WTC11 (cell line): Measurements from ENCODE around the gene ATP12A. TPM values are rescaled to one million over a fixed set of nuclear protein-coding genes. Genes with fewer than 3 reads are reported as not detected.

Experiments used
- ATAC-seq: fragments of 200-7000 bp; cut with Tn5 transposase; 2 replicates; pipeline ENCODE4 v1.10.0; 2021; ENCODE audit warnings: mild to moderate bottlenecking, moderate library complexity
- CTCF ChIA-PET: fragments of 300-600 bp; sonication (Branson Sonifier 250); formaldehyde crosslinking; loops from one replicate; lab custom pipeline; 2021; ENCODE audit warnings: antibody characterized with exemption; lab: Charles Lee
- POLR2A ChIA-PET: fragments of 350-600 bp; sonication (Branson Sonifier 250); formaldehyde crosslinking; loops from one replicate; lab custom pipeline; 2021; ENCODE audit warnings: antibody characterized with exemption; lab: Charles Lee
- DNase-seq: peaks from one replicate; pipeline ENCODE4 v3.0.0; 2021; ENCODE audit warnings: low spot score
- H3K27ac Mint-ChIP-seq: 2 replicates; pipeline ENCODE4 v1.8.0; 2021; ENCODE audit warnings: mixed read lengths
- H3K27me3 Mint-ChIP-seq: 2 replicates; pipeline ENCODE4 v1.8.0; 2021; ENCODE audit warnings: low read depth, mild to moderate bottlenecking, moderate library complexity, mixed read lengths
- H3K36me3 Mint-ChIP-seq: 2 replicates; pipeline ENCODE4 v1.8.0; 2021; ENCODE audit warnings: mixed read lengths
- H3K4me1 Mint-ChIP-seq: 2 replicates; pipeline ENCODE4 v1.8.0; 2022; ENCODE audit warnings: mixed read lengths
- H3K4me3 Mint-ChIP-seq: 2 replicates; pipeline ENCODE4 v1.8.0; 2021; ENCODE audit warnings: mild to moderate bottlenecking, moderate library complexity, mixed read lengths
- H3K9me3 Mint-ChIP-seq: 2 replicates; pipeline ENCODE4 v1.8.0; 2021; ENCODE audit warnings: mixed read lengths
- CREB1 ChIP-seq: sonication (generic); formaldehyde crosslinking; IDR thresholded peaks from 2 replicates; pipeline ENCODE4 v1.8.0; 2023; ENCODE audit warnings: mild to moderate bottlenecking, missing genetic modification reagents
- E2F1 ChIP-seq: sonication (generic); formaldehyde crosslinking; IDR thresholded peaks from 2 replicates; pipeline ENCODE4 v1.8.0; 2022; ENCODE audit warnings: mild to moderate bottlenecking, missing genetic modification reagents
- GRHL2 ChIP-seq: fragments of 250-450 bp; sonication (Bioruptor Pico); IDR thresholded peaks from 2 replicates; pipeline ENCODE4 v1.8.0; 2022; ENCODE audit warnings: mild to moderate bottlenecking, moderate library complexity; ENCODE audit not compliant: insufficient replicate concordance, severe bottlenecking
- GTF2I ChIP-seq: fragments of 250-450 bp; sonication (Bioruptor Pico); conservative IDR thresholded peaks from 2 replicates; pipeline ENCODE4 v1.4.0; 2021; ENCODE audit warnings: mild to moderate bottlenecking
- JUN ChIP-seq: sonication (generic); formaldehyde crosslinking; IDR thresholded peaks from 2 replicates; pipeline ENCODE4 v1.8.0; 2023; ENCODE audit warnings: mild to moderate bottlenecking, missing genetic modification reagents
- MXD4 ChIP-seq: fragments of 250-450 bp; sonication (Bioruptor Pico); IDR thresholded peaks from 2 replicates; pipeline ENCODE4 v1.8.0; 2021; ENCODE audit warnings: mild to moderate bottlenecking, moderate library complexity, borderline replicate concordance
- PRRX2 ChIP-seq: fragments of 250-450 bp; sonication (Bioruptor Pico); IDR thresholded peaks from 2 replicates; pipeline ENCODE4 v1.8.0; 2021; ENCODE audit warnings: mild to moderate bottlenecking
- ZBTB43 ChIP-seq: sonication (generic); formaldehyde crosslinking; IDR thresholded peaks from 2 replicates; pipeline ENCODE4 v1.8.1; 2023; ENCODE audit warnings: mild to moderate bottlenecking, missing genetic modification reagents
- ZMAT4 ChIP-seq: fragments of 250-450 bp; sonication (Bioruptor Pico); IDR thresholded peaks from 2 replicates; pipeline ENCODE4 v1.9.0; 2021; ENCODE audit warnings: mild to moderate bottlenecking
- ZNF317 ChIP-seq: sonication (generic); formaldehyde crosslinking; IDR thresholded peaks from 2 replicates; pipeline ENCODE4 v1.8.1; 2023; ENCODE audit warnings: low read depth, mild to moderate bottlenecking, moderate library complexity, missing genetic modification reagents, borderline replicate concordance
- ZNF396 ChIP-seq: fragments of 250-450 bp; sonication (Bioruptor Pico); IDR thresholded peaks from 2 replicates; pipeline ENCODE4 v1.8.0; 2021; ENCODE audit warnings: mild to moderate bottlenecking, moderate library complexity, borderline replicate concordance
- ZNF423 ChIP-seq: fragments of 250-450 bp; sonication (Bioruptor Pico); IDR thresholded peaks from 2 replicates; pipeline ENCODE4 v2.1.2; 2022; ENCODE audit warnings: mild to moderate bottlenecking, moderate library complexity
- ZNF532 ChIP-seq: fragments of 250-450 bp; sonication (Bioruptor Pico); IDR thresholded peaks from 2 replicates; pipeline ENCODE4 v1.9.0; 2021; ENCODE audit warnings: mild to moderate bottlenecking, borderline replicate concordance
- total RNA-seq: library from RNA; stranded (reverse); gene quantifications from 3 replicates; pipeline ENCODE4 v1.2.3, GENCODE V29; 2021

Gene ATP12A
- total RNA-seq, 1 experiment from 2014 or later = 1.4 TPM

GRCh38 chr13:24644036-24644435 is 36.2 kb upstream of the ATP12A start (continued):
- no peak for TF ChIP-seq ZNF532 (CRISPR knock-in tag)
- no peak for TF ChIP-seq ZNF423

GRCh38 chr13:24648271-24648670 is 31.9 kb upstream of the ATP12A start:
- no peak overlapping the region for H3K27ac Mint-ChIP-seq
- no peaks in the 10 kb centered on the region for H3K36me3 Mint-ChIP-seq
- H3K9me3 Mint-ChIP-seq = peaks cover 3% of the 10 kb centered on the region; the same call in 1 of the 2 replicates
- no peak overlapping the region for H3K4me3 Mint-ChIP-seq
- no peaks in the 10 kb centered on the region for H3K27me3 Mint-ChIP-seq
- TF ChIP-seq JUN (CRISPR knock-in tag) = no peak
- no peak for TF ChIP-seq E2F1 (CRISPR knock-in tag)
- TF ChIP-seq ZBTB43 = no peak
- TF ChIP-seq MXD4 (CRISPR knock-in tag) = no peak
- no peak for TF ChIP-seq CREB1 (CRISPR knock-in tag)
- no peak for TF ChIP-seq ZNF396 (CRISPR knock-in tag)
- no peak for TF ChIP-seq ZNF532 (CRISPR knock-in tag)
- TF ChIP-seq ZNF317 (CRISPR knock-in tag) = no peak
- no peak for TF ChIP-seq PRRX2 (CRISPR knock-in tag)
- TF ChIP-seq ZMAT4 = no peak
- TF ChIP-seq GTF2I = no peak
- TF ChIP-seq GRHL2 = no peak
- POLR2A ChIA-PET = no interaction called here
- CTCF ChIA-PET = no interaction called here
- H3K4me1 Mint-ChIP-seq = peaks cover 15% of the 10 kb centered on the region
- ATAC-seq (no peak), DNase-seq (no peak)
